NOMO-1 treated with DMSO at 0.1 percent for 48 hours (cell line): ENCODE measurements around the gene CRYBG3.
"Not testable (repeated sequence)": the region's sequence is repeated elsewhere in the genome, so short reads cannot be mapped to it uniquely, and the experiment has no call there.

Experiments
- DNase-seq: peaks from one replicate; lab custom pipeline; 2025; ENCODE audit not compliant: unreplicated experiment; lab: John Stamatoyannopoulos, UW

Gene CRYBG3

DNA sequence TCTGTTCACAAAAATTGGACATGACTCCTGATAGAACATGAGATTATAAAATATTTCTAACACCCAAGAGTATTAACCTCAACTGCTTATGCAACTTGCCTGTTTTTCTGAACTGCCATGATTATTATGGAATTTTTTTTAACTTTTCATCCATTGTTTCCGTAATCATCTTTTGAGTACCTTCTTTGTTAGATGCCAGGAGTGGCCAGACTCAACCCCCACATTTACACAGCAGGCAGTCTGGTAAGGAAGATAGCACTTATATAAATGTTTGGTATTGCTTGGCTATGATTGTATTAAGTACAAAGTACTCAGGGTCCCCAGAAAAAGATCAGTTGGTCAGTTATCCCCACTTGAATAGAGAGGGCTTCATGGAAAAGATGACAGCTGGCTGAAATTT is 74.3 kb downstream of the CRYBG3 start:
- DNase-seq, result no peak

DNA sequence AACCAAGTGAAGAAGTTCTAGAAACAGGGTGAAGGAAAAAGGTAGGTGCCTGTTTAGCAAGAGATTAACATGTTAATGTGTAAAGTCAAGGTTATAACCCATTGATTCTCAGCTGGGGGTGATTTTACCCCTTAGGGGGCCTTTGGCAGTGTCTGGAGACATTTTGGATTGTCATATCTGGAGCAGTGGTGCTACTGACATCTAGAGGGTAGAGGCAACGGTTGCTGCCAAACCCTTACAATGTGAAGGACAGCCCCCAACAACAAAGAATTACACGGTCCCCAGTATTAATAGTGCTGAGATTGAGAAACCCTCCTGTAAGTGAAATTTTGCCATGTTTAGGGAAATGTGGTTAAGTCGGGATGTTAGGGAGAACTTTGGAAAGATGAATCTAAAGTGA is 74.7 kb downstream of the CRYBG3 start:
- no peak for DNase-seq

DNA sequence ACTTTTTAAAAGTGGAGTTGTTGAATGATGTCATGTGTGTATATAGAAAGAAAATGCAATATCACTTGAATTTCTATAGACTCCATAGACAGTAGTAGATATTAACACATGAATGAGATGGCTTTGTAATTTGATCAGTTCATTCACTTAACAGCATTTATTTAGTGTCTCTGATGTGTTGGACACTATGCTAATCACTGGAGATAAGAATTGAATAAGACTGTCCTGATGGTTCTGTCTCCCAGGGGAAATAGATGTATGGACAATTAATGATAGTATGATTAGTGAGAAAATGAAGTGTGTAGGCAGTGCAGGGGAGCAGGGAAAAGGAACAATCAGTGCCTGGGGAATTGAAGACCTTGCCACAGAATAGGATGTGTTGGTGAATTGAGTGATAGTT is 77.5 kb downstream of the CRYBG3 start:
- no peak for DNase-seq

GRCh38 chr3:97901313-97902248 is 79.8 kb downstream of the CRYBG3 start:
- peak; percentile 17 for DNase-seq

GRCh38 chr3:97909830-97910229 is 88.0 kb downstream of the CRYBG3 start:
- DNase-seq, result not testable (repeated sequence)

GRCh38 chr3:97910236-97910831 is 88.5 kb downstream of the CRYBG3 start:
- DNase-seq, result not testable (repeated sequence)

DNA sequence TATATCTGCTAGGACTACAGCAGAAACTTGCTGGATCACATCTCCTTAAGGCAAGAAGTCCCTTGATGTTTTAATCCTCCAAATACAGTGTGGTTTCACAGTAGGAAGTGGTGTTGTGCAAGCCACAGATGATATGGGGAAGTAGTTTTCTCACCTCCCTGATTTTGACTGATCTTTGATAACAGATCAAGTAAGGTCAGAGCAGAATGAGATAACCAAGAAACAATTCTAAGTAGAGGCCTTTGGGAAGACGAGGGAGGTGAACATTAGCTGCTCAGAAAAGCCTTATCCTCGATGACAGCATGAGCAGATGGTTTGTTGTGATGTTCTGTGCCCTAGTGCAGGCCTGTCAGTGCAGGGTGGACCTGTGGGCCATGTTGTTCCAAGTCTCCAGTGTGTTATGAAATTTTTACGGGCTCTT is 89.1 kb downstream of the CRYBG3 start:
- DNase-seq, result no peak

GRCh38 chr3:97911459-97911858 is 89.6 kb downstream of the CRYBG3 start:
- no peak for DNase-seq

DNA sequence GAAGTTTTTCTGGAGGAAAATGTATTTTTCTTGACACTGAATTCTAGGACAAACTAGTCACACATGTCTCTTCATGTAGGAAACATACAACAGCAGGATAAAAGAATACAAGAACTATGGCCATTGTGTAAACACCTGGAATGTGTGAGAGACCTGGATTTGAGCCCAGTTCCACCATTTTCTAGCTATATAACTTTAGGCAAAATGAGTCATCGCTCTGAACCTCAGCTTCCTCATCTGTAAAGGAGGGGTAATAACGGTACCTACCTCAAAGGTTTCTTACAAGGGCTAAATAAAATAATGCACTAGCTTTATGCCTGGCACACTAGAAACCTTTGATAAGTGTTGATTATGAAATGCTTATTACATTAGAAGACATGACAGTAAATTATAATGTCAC is 92.6 kb downstream of the CRYBG3 start:
- DNase-seq, result no peak

DNA sequence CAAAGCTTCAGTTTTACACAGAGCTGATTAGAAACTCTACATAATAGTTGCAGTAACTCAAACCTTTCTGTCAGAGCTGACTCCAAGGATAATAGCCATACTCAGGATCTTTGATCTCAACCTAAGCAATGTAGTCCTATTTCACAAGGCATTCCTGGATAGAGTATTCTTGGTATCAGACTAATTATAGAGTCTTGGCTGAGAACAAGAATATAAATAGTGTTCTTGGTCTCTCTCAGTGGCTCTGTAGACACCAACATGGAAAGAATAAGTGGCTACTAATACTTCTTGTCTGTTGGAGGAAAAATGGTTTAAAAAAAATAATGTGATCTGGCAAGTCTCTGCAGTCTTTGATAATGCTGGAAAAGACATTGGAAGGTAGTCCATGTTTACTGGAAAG is 94.8 kb downstream of the CRYBG3 start:
- no peak for DNase-seq

GRCh38 chr3:97917813-97918536 is 96.2 kb downstream of the CRYBG3 start:
- no peak for DNase-seq

DNA sequence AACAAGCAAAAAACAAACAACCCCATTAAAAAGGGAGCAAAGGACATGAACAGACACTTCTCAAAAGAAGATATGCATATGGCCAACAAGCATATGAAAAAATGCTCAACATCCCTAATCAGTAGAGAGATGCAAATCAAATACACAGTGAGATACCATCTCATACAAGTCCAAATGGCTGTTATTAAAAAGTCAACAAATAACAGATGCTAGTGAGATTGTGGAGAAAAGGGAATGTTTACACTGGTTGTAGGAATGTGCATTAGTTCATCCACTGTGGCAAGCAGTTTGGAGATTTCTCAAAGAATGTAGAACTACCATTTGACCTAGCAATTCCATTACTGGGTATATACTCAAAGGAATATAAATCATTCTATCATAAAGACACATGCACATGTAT is 105.9 kb downstream of the CRYBG3 start:
- no peak for DNase-seq

DNA sequence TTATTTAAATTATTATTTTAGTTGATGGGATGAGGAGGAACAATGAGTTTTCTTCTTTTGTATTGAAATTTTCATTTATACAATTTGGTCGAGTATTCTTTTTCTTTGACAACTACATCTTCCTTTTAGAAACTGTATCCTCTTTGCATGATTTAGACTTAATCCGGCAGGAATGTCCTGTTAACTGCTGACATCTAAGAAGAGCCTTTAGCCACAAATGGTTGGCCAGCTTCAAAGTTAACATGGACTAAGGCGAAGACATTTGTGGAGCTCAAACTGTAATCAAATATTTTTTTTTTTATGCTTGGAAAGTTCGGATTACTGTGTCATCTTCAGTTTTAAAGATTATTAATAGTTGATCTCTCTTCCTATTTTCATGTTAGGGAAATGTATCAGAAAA is 107.2 kb downstream of the CRYBG3 start:
- no peak for DNase-seq

DNA sequence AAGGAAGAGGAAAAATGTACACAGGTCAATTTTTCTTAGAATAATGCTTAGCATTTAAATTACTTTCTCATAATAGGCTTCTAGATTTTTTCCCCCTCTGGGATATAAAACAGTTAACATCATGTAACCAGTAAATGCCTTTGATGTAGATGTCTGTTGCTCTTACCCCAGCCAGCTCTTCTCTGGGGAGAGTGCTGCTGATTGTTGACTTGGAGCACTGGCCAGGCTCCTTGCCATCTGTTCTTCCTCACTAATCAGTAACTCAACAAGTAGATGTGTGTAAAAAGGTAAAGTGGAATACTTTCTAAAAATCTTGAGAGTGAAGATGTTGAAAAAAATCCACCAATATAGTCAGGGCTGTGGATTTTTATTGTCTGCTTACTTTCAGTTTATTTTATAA is 108.2 kb downstream of the CRYBG3 start:
- no peak for DNase-seq

- DNase-seq, result no peak
These were observed 109.4 kb downstream of the CRYBG3 start for GRCh38 chr3:97931218-97931617.

GRCh38 chr3:97932387-97932801 is 110.6 kb downstream of the CRYBG3 start:
- no peak for DNase-seq

DNA sequence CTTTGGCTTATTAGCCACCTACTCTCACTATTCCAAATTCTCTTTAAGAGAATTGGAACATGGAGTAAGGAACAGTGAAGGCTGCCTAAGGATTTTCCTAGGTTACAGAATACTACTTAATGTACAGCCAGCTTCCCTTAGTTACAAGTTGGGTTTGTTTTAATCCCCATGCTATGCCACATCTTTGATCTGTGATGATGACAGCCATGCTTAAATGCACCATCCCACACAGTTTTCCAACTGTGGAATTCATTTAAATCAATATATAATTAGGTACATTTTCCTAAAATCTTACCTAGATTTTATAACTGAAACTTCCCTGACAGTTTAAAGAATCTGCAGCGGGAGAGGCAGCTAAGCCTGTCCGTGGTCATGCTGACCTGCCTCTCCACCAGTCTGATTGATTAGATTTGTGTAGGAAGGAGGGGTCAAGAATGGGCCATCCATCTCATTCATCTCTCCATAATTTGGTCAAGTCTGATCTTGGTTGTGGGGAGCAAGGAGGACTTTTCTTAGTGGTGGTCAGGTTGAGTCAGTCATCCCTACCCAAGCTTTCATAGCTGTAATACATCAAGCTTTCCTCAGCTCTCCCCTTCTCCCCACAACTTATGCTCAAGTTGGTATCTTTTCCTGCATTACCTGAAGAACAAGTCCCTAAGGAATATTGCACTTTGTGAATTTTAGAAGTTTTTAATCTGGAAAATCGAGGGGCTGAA is 113.3 kb downstream of the CRYBG3 start:
- no peak for DNase-seq

GRCh38 chr3:97935842-97936241 is 114.0 kb downstream of the CRYBG3 start:
- no peak for DNase-seq

DNA sequence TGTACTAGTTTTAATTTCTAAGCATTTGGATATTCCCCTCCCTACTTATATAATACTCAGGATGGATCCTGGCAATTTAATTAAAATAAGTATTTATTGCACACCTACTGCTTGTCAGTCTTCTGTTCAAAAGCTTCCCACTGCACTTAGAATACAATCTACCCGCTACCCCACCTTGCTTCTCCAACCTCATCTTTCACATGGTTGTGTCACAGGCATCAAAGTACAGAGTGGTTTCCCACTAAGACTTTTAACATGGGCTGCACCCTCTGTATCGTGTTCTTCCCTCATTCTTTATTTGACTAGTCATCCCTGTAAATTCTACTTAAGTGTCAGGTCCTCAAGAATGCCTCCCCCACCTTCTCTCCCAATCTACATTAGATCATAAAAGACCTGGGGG is 115.4 kb downstream of the CRYBG3 start:
- no peak for DNase-seq

DNA sequence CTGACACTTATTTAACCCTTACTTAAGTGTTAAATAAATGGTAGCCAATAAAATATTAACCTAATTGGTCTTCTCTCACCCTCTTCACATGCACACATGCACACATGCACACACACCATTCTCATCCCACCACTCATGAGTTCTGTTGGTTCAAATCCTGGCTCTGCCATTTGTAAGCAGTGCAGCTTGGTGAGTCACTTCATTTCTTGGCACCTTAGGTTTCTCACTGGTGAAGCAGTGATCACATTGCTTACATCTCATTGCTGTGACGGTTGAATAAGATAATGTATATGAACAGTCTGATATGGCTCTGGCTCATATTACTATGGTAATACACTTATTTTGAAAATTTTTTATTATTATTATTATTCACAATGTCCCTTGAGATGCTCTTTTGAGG is 116.6 kb downstream of the CRYBG3 start:
- no peak for DNase-seq

GRCh38 chr3:97939401-97939800 is 117.6 kb downstream of the CRYBG3 start:
- DNase-seq, result no peak
